ENCODE results near the gene EXOC4. TPM values are rescaled to one million over a fixed set of nuclear protein-coding genes. Genes with fewer than 3 reads are reported as not detected.

Gene EXOC4
- total RNA-seq, 1 experiment from 2014 or later = 71.0 TPM

GRCh38 chr7:133240302-133240701, 12.6 kb upstream of the EXOC4 start:
- H3K9me3 ChIP-seq (ENCODE audit: control insufficient read depth, insufficient read depth, low read depth, low read length) = no peaks in the 10 kb centered on the region
- no TSS peak for BruUV-seq (replicated peaks)
- H3K4me1 ChIP-seq (ENCODE audit: control insufficient read depth, insufficient read depth, low read length) = no peaks in the 10 kb centered on the region
- in situ Hi-C loops (cut with HindIII; ENCODE audit: low pct_unique_long_range_greater_than_20kb, low sequenced_read_pairs) (no loop called here), intact Hi-C loops (cut with micrococcal nuclease; ENCODE audit: unreplicated experiment) (no loop called here)
- H3K27me3 ChIP-seq (ENCODE audit: control insufficient read depth, insufficient read depth, low read length) = peaks cover 12% of the 10 kb centered on the region
- ChIA-PET CTCF (interaction anchor here (0.6 kb wide), 2 partner anchors 34 to 202 kb away, joined by 3 to 5 read pairs; no protein-coding TSS in a partner anchor), POLR2A (no interaction called here)
- TF ChIP-seq POLR2AphosphoS5 (IDR thresholded peaks at IDR 0.05; ENCODE audit: low read depth, low read length) (no peak), CTCF (IDR thresholded peaks at IDR 0.05) (no peak), REST (IDR thresholded peaks at IDR 0.05; ENCODE audit: insufficient read depth in 1 of 2, low read depth in 2 of 2, low read length in 1 of 2) (no peak), SIN3A (IDR thresholded peaks at IDR 0.05; ENCODE audit: borderline replicate concordance, insufficient read depth, low read depth, low read length) (no peak), TCF7L2 (IDR thresholded peaks at IDR 0.05; ENCODE audit: low read depth, low read length) (no peak)
- no peak overlapping the region for H3K27ac ChIP-seq (ENCODE audit: low read length)
- no peak overlapping the region for H3K4me3 ChIP-seq (ENCODE audit: low read depth in 2 of 2, low read length in 2 of 2)
- ATAC-seq (no peak), DNase-seq (ENCODE audit: low read depth, low spot score) (no peak)
- no peaks in the 10 kb centered on the region for H3K36me3 ChIP-seq (ENCODE audit: control insufficient read depth, insufficient read depth, low read length)

GRCh38 chr7:133246558-133246957, 6.3 kb upstream of the EXOC4 start:
- no peak for TF ChIP-seq POLR2AphosphoS5 (IDR thresholded peaks at IDR 0.05; ENCODE audit: low read depth, low read length)
- no peak for TF ChIP-seq TCF7L2 (IDR thresholded peaks at IDR 0.05; ENCODE audit: low read depth, low read length)
- no peak for TF ChIP-seq SIN3A (IDR thresholded peaks at IDR 0.05; ENCODE audit: borderline replicate concordance, insufficient read depth, low read depth, low read length)
- no peak for TF ChIP-seq CTCF (IDR thresholded peaks at IDR 0.05)
- no peak for TF ChIP-seq REST (IDR thresholded peaks at IDR 0.05; ENCODE audit: insufficient read depth in 1 of 2, low read depth in 2 of 2, low read length in 1 of 2)
- ATAC-seq (no peak), DNase-seq (ENCODE audit: low read depth, low spot score) (no peak)
- intact Hi-C loops (cut with micrococcal nuclease; ENCODE audit: unreplicated experiment) = no loop called here
- BruUV-seq (replicated peaks) = no TSS peak
- H3K36me3 ChIP-seq (ENCODE audit: control insufficient read depth, insufficient read depth, low read length) = no peaks in the 10 kb centered on the region
- CTCF ChIA-PET = no interaction called here
- POLR2A ChIA-PET = no interaction called here
- no peak overlapping the region for H3K4me3 ChIP-seq (ENCODE audit: low read depth in 2 of 2, low read length in 2 of 2)
- no peak overlapping the region for H3K27ac ChIP-seq (ENCODE audit: low read length)
- no peaks in the 10 kb centered on the region for H3K9me3 ChIP-seq (ENCODE audit: control insufficient read depth, insufficient read depth, low read depth, low read length)
- no peaks in the 10 kb centered on the region for H3K27me3 ChIP-seq (ENCODE audit: control insufficient read depth, insufficient read depth, low read length)
- no peaks in the 10 kb centered on the region for H3K4me1 ChIP-seq (ENCODE audit: control insufficient read depth, insufficient read depth, low read length)
- in situ Hi-C loops (cut with HindIII; ENCODE audit: low pct_unique_long_range_greater_than_20kb, low sequenced_read_pairs) = no loop called here

Measured in Panc1 (cell line).